Mucosa of rectum (tissue), 2 donors: Measurements from ENCODE around the gene LAMC3.

Experiments
- H3K27ac ChIP-seq, 2 donors: one replicate each; pipeline ENCODE4 v1.7.0; 2013; ENCODE audit warnings: inconsistent platforms in 2 of 2, low read depth in 2 of 2, low read length in 2 of 2
- H3K27me3 ChIP-seq, 2 donors: one replicate each; pipeline ENCODE4 v1.7.0; 2013; ENCODE audit warnings: low read length in 2 of 2; ENCODE audit not compliant: control insufficient read depth in 2 of 2, insufficient read depth in 2 of 2
- H3K36me3 ChIP-seq, 2 donors: one replicate each; pipeline ENCODE4 v1.7.0; 2013; ENCODE audit warnings: low read length in 2 of 2; ENCODE audit not compliant: control insufficient read depth in 2 of 2, insufficient read depth in 2 of 2
- H3K4me1 ChIP-seq, 2 donors: one replicate each; pipeline ENCODE4 v1.7.0; 2013; ENCODE audit warnings: low read length in 2 of 2, mild to moderate bottlenecking in 1 of 2; ENCODE audit not compliant: control insufficient read depth in 2 of 2, insufficient read depth in 2 of 2
- H3K4me3 ChIP-seq, 2 donors: one replicate each; pipeline ENCODE4 v1.7.0; 2013; ENCODE audit warnings: low read length in 2 of 2
- H3K9ac ChIP-seq, 2 donors: one replicate each; pipeline ENCODE4 v1.7.0; 2013; ENCODE audit warnings: low read length in 2 of 2, low read depth in 1 of 2, mild to moderate bottlenecking in 1 of 2
- H3K9me3 ChIP-seq, 2 donors: one replicate each; pipeline ENCODE4 v1.7.0; 2013; ENCODE audit warnings: low read length in 2 of 2; ENCODE audit not compliant: control insufficient read depth in 2 of 2
- donor health status: healthy.
- donor health status: Normal muscosa, but diverticular disease.

Gene LAMC3

DNA sequence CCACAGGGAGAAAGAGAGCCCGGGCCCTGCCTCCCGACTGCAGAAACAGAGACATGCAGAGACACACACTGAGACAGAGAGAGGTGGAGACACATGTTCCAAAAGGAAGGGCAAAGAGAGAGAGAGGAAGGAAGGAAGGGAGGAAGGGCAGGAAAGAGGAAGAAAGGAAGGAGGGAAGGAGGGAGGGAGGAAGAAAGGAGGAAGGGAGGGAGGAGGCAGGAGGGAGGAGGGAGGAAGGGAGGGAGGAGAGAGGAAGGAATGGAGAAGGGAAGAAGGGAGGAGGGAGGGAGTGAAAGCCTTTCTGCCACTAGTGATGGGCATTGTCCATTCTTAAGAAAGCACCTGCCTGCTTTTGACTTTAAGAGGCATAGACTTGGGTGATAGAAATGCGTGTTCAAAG is 38.1 kb upstream of the LAMC3 start:
- Histone ChIP-seq H3K9me3 (no peaks in the 10 kb centered on the region), H3K9ac (no peak overlapping the region), H3K27me3 (peaks cover 10% of the 10 kb centered on the region in 2 donors), H3K27ac (no peak overlapping the region), H3K4me3 (no peak overlapping the region), H3K4me1 (no peaks in the 10 kb centered on the region), H3K36me3 (no peaks in the 10 kb centered on the region)

DNA sequence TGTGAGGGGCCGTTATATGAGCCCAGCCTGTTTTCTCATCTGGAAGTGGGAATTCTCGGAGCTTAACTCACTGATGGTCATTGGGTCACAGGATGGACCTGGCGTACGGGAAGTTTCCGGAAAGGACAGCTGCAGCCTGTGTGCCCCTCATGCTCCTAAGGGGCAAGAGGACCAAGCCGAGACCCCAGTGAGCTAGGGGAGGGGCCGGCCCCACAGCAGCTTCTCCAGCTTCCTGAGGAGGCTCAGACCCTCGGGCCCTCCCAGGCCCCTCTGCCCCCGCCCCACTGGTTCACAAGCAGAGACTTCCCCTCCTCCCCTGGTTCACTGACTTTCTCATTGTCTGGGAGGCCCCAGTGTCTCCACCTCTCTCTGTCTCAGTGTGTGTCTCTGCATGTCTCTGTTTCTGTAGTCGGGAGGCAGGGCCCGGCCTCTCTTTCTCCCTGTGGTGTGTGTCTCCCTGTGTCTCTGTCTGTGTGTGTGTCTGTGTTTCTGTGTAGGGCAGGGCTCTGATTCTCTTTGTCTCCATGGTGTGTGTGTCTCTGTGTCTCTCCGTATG is 37.6 kb upstream of the LAMC3 start:
- peaks cover 10% of the 10 kb centered on the region in 2 donors for H3K27me3 ChIP-seq
- H3K9ac ChIP-seq, result no peak overlapping the region
- no peak overlapping the region for H3K27ac ChIP-seq
- H3K9me3 ChIP-seq, result no peaks in the 10 kb centered on the region
- no peaks in the 10 kb centered on the region for H3K4me1 ChIP-seq
- no peak overlapping the region for H3K4me3 ChIP-seq
- H3K36me3 ChIP-seq, result no peaks in the 10 kb centered on the region

DNA sequence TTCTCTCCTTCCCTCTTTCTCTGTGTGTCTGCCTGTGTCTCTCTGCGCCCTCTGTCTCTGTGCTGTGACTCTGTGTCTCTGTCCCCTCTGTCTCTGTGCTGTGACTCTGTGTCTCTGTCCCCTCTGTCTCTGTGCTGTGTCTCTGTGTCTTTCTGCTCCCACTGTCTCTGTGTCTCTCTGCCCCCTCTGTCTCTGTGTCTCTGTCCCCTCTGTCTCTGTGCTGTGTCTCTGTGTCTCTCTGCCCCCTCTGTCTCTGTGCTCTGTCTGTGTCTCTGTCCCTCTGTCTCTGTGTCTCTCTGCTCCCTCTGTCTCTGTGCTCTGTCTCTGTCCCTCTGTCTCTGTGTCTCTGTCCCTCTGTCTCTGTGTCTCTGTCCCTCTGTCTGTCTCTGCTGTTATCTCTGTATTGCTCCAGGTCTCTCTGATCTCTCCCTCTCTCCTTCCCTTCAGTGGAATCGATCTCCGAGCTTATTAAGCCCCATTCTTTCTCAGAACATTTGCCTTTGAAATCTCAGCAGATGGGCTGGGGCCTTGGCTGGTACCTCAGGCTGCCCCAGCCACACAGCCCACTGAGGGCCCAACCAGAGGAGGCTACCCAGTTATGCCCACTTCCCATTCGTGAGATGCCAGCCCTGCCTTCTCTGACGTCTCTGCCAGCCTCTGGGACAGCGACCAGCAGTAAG is 36.6 kb upstream of the LAMC3 start:
- Histone ChIP-seq H3K27ac (no peak overlapping the region), H3K4me3 (no peak overlapping the region), H3K9ac (no peak overlapping the region), H3K36me3 (no peaks in the 10 kb centered on the region), H3K27me3 (peaks cover 10% of the 10 kb centered on the region in 2 donors), H3K9me3 (no peaks in the 10 kb centered on the region), H3K4me1 (no peaks in the 10 kb centered on the region)

DNA sequence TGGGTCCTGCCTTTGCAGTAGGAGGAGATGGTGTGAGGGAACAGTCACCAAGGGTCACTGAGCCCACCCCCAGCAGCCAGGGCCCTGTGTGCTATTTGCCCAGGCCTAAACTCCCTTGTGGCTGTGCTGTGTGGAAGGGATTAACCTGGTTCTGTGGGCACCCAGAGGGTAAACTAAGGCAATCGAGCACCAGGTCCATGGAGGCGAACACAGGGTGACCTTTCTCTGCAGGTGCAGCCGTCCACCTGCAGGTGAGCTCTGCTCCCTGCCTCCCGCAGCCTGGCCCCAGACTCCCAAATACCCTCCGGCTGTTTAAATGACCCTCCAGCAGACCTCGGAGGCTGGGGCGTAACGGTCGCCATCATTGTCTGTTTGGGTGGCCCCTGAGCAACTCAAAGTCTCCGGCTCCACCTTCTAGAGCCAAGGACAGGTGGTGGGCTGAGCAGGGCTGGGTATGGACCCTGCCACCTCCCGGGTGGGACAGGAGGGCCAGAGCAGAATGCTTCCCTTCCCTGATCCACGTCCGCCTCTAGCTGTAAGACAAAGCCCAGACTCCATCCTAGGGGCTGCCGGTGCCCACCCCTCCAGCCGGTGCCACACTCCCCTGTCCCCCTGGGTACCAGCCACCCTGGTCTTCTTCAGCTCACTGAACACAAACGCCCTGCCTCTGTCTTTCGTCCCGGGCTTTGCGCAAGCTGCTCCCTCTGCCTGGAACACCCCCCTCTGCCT is 35.9 kb upstream of the LAMC3 start:
- Histone ChIP-seq H3K9me3 (no peaks in the 10 kb centered on the region), H3K27me3 (peaks cover 10% of the 10 kb centered on the region in 2 donors), H3K27ac (no peak overlapping the region), H3K4me1 (no peaks in the 10 kb centered on the region), H3K9ac (no peak overlapping the region), H3K4me3 (no peak overlapping the region), H3K36me3 (no peaks in the 10 kb centered on the region)

DNA sequence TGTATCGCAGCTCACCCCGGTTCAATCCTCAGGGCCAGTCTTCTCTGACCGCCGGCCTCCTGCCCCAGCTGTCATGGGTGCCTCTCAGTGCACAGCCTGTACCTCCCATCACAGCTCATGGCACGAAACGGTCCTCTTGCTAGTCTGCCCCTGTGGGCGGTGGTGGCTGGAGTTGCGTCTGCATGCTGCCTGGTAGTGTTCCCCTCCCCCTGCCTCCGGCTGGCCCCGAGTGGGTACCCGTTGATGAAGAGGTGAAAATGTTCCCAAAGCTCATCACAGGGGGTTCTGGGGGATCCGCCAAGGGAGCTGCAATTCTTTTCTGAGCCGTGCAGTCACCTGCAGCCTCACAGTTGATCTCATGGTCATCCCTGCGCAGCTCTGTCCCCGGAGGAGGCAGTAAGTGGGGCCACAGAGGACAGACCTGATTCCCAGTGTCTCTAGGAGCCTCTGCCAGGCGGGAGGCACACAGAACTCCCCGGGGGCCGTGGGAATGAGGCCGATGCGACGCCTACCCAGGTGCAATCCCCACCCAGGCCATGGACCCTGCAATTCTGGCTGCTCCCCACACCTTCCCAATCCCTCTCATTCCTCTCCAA is 35.2 kb upstream of the LAMC3 start:
- no peak overlapping the region for H3K4me3 ChIP-seq
- no peak overlapping the region for H3K9ac ChIP-seq
- peaks cover 10% of the 10 kb centered on the region in 2 donors for H3K27me3 ChIP-seq

DNA sequence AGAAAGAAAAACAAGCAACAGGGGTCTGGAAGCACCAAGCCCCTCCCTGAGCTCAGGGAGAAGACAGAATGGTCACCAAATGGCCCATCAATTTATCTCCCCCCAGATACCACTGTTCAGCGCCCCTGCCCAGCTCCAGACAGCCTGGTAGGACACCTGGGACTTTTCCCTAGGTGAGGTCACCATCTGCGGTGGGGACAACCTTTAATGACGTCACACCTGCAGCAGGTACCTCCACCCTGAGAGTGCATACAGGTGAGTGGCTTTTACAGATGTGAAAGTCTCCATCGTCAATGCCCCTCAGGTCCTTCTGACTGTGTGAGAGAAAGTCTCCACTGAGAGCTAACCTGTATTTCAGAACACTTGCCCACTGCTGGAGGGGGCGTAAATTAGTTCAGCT is 34.3 kb upstream of the LAMC3 start:
- no peak overlapping the region for H3K4me3 ChIP-seq
- no peak overlapping the region for H3K27ac ChIP-seq
- H3K9me3 ChIP-seq, result no peaks in the 10 kb centered on the region
- no peaks in the 10 kb centered on the region for H3K4me1 ChIP-seq
- H3K9ac ChIP-seq, result no peak overlapping the region
- no peaks in the 10 kb centered on the region for H3K36me3 ChIP-seq
- peaks cover 10% of the 10 kb centered on the region in 2 donors for H3K27me3 ChIP-seq

More for the DNA sequence above, 35.2 kb upstream of the LAMC3 start:
- no peak overlapping the region for H3K27ac ChIP-seq
- no peaks in the 10 kb centered on the region for H3K36me3 ChIP-seq
- no peaks in the 10 kb centered on the region for H3K4me1 ChIP-seq
- no peaks in the 10 kb centered on the region for H3K9me3 ChIP-seq

DNA sequence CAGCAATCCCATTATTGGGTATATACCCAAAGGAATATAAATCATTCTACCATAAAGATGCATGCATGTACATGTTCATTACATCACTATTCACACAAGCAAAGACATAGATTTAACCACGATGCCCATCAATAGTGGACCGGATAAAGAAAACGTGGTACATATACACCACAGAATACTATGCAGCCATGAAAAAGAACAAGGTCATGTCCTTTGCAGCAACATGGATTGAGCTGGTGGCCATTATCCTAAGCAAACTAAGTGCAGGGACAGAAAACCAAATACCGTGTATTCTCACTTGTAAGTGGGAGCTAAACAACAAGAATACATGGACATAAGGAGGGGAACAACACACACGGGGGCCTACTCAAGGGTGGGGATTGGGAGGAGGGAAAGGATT is 33.8 kb upstream of the LAMC3 start:
- no peak overlapping the region for H3K27ac ChIP-seq
- no peaks in the 10 kb centered on the region for H3K4me1 ChIP-seq
- no peak overlapping the region for H3K9ac ChIP-seq
- H3K36me3 ChIP-seq, result no peaks in the 10 kb centered on the region
- H3K27me3 ChIP-seq, result peaks cover 10% of the 10 kb centered on the region in 2 donors
- no peak overlapping the region for H3K4me3 ChIP-seq
- H3K9me3 ChIP-seq, result no peaks in the 10 kb centered on the region

DNA sequence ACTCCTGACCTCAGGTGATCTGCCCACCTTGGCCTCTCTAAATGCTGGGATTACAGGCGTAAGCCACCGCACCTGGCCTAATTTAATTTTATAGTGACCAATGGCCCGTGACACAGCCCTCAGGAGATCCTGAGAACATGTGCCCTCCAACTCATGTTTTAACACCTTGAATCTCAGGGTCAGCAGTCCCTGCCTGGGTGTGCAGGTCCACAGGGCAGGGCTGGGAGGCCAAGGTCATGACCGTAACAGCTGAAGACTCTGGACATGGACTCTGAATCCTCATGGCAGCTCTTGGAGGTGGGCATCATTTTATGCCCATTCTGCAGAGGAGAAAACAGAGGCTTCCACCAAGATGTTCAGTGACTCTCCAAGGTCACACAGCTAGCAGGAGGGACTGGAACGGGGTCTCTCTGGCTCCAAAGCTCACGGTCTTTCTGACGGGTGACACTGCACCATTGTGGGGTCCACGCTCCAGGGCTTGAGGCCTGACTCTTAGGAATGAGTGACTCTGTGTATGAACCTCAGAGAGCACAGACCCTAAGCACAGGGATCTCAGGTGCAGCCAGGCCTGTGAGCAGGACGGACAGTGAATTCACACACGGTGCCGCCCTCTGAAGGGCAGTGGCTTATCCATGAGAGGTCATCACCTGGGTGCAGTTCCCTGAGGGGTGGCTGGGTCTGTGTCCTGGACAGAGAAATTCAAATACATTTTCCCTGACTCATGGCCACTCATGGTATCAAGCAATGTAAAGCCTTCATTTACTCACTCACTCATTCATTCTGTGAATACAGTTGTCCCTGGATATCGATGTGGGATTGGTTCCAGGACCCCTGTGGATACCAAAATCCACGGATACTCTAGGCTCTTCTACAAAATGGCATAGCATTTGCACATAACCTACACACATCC is 32.8 kb upstream of the LAMC3 start:
- Histone ChIP-seq H3K27ac (no peak overlapping the region), H3K27me3 (peaks cover 10% of the 10 kb centered on the region in 2 donors), H3K36me3 (no peaks in the 10 kb centered on the region), H3K9ac (no peak overlapping the region), H3K4me1 (no peaks in the 10 kb centered on the region), H3K4me3 (no peak overlapping the region), H3K9me3 (no peaks in the 10 kb centered on the region)

DNA sequence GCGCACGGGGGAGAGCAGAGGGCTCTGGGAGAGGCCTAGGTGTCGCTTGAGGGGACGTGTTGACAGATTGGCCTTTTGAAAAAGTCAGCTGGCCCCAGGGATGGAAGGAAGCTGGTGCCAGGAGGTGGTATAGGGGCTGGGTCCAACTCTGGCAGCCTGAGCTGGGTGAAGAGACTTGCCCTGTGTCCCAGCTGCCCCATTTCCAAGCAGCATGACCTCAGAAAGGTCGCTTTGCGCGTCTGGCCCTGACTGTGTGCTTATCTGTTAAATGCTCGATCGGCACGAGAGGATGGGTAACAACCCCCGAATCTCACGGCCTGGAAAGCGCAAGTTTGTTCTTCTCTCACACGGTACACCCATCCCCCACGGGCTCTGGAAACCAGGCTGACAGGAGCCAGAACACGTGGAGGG is 31.2 kb upstream of the LAMC3 start:
- Histone ChIP-seq H3K9ac (no peak overlapping the region), H3K4me3 (no peak overlapping the region), H3K4me1 (no peaks in the 10 kb centered on the region), H3K27me3 (peaks cover 5 to 11% of the 10 kb centered on the region in 2 donors), H3K27ac (no peak overlapping the region), H3K36me3 (no peaks in the 10 kb centered on the region), H3K9me3 (no peaks in the 10 kb centered on the region)
